GM12891 (cell line): ENCODE results near the gene EXOC1L. TPM values are rescaled to one million over a fixed set of nuclear protein-coding genes. Genes with fewer than 3 reads are reported as not detected.

Source experiments
- DNase-seq: peaks from one replicate; pipeline ENCODE4 v3.0.0; 2011; ENCODE audit warnings: low spot score; ENCODE audit not compliant: insufficient read length
- FAIRE-seq: peaks from 2 replicates; lab custom pipeline; 2011; peaks lifted over from hg19 to GRCh38; lab: Jason Lieb, UNC
- PAX5 ChIP-seq: IDR thresholded peaks from 2 replicates; pipeline ENCODE4 v1.6.1; 2011; ENCODE audit warnings: low read length, moderate library complexity, mild to moderate bottlenecking; ENCODE audit not compliant: insufficient read depth, severe bottlenecking
- POLR2A ChIP-seq: IDR thresholded peaks from 2 replicates; pipeline ENCODE4 v1.6.1; 2011; ENCODE audit warnings: low read depth, low read length, control low read depth
- POLR2AphosphoS5 ChIP-seq: IDR thresholded peaks from 2 replicates; pipeline ENCODE4 v1.6.1; 2011; ENCODE audit warnings: low read depth, low read length, control low read depth
- POU2F2 ChIP-seq: IDR thresholded peaks from 2 replicates; pipeline ENCODE4 v1.6.1; 2011; ENCODE audit warnings: low read depth, mild to moderate bottlenecking, control low read depth, low read length, moderate library complexity
- SPI1 ChIP-seq: IDR thresholded peaks from 2 replicates; pipeline ENCODE4 v1.6.1; 2011; ENCODE audit warnings: low read depth, low read length, control low read depth
- TAF1 ChIP-seq: IDR thresholded peaks from 2 replicates; pipeline ENCODE4 v1.6.1; 2011; ENCODE audit warnings: low read depth, low read length, control low read depth
- polyA plus RNA-seq: library from polyadenylated mRNA; unstranded; fragments of >200 nt; gene quantifications from one replicate; pipeline ENCODE4 v1.2.1, GENCODE V29; 2012; ENCODE audit warnings: low read depth, missing spikeins, inconsistent platforms; ENCODE audit not compliant: missing spikeins

Gene EXOC1L, protein sequence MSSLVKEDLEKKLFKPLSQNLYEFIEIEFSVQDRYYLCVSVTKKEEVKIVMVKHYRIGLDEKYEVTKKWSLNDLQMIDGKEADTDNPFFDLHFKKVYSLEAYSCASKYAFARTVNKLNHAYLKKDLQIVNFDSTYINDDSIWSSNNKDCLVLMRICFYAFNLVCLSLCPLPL
- polyA plus RNA-seq: not detected

DNA sequence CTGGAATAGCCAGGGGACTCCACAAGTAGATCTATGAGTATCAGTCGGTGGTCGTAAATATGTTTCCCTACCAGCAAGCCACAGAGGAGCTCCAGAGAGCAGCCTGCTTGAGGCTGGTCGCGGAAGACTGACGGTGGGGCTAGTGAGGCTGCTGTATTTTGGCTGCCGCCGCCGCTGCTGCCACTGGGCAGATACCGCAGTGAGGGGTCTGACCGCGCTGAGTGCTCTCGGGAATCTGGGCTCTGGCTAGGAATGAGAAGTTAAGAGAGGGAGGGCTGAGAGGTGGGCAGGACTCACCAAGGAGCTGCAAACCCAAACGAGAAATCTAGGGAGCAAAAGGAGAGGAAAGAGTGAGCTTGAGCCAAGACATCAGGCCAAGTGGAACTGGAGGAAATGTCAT is at the start of gene EXOC1L:
Gene EXOC1L, plus strand, starts transcription at position 157 of the 400 bp plus-strand sequence. Its CDS starts 237 bp downstream, at position 394.
- no peak for TF ChIP-seq POLR2AphosphoS5
- TF ChIP-seq POU2F2: no peak
- no peak for TF ChIP-seq TAF1
- TF ChIP-seq POLR2A: no peak
- TF ChIP-seq SPI1: no peak
- TF ChIP-seq PAX5: no peak
- DNase-seq (no peak), FAIRE-seq (no peak)

DNA sequence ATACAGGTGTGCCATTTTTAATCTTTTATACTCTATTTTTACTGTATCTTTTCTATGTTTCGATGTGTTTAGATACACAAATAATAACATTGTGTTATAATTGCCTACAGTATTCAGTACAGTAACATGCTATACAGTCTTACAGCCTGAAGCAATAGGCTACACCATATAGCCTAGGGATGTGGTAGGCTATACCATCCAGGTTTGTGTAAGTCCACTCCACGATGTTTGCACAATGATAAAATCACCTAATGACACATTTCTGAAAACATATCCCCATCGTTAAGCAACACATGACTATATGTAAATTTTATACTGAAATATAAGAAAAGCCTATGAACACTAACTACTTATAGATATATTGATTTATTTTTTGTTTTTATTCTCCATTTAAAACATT is 48.9 kb upstream of the EXOC1L start:
- no peak for TF ChIP-seq PAX5
- TF ChIP-seq POLR2A: no peak
- no peak for TF ChIP-seq TAF1
- TF ChIP-seq SPI1: no peak
- no peak for TF ChIP-seq POU2F2
- no peak for TF ChIP-seq POLR2AphosphoS5
- no peak for FAIRE-seq
- DNase-seq: no peak

DNA sequence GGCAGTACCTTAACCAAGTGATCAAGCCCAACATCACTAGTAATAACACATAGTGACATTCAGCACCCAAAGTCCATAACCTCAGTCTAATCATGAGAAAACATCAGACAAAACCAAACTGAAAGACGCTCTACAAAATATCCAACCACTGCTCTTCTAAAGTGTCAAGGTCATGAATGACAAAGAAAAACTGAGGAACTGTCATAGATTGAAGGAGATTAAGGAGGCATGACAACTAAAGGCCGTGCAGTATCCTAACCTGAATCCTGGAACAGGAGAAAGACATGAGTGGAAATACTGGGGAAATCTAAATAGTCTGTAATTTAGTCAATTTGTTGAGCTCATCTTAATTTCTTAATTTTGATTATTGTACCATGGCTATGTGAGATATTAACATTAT is 38.2 kb upstream of the EXOC1L start:
- FAIRE-seq (no peak), DNase-seq (no peak)
- TF ChIP-seq TAF1 (no peak), POLR2AphosphoS5 (no peak), POLR2A (no peak), SPI1 (no peak), PAX5 (no peak), POU2F2 (no peak)

DNA sequence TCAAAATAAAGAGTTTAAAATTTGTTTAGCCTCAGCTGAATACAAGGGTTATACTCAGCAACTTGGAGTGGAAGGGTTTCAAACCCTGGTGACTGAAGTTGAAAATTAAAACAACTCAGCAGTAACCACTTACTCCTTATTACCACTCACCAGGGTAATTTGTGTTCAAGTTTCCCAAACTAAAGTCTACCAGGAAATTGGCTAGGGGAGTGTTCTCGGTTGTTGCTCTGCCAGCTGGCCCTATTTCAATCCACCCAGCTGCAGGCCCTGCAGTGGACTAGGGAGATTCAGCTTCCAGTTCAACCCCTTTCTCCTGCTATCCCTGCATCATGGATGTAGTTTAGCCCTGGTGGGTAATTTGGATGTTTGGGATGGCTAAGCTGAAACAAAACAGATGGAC is 37.8 kb upstream of the EXOC1L start:
- DNase-seq: no peak
- no peak for FAIRE-seq
- no peak for TF ChIP-seq SPI1

DNA sequence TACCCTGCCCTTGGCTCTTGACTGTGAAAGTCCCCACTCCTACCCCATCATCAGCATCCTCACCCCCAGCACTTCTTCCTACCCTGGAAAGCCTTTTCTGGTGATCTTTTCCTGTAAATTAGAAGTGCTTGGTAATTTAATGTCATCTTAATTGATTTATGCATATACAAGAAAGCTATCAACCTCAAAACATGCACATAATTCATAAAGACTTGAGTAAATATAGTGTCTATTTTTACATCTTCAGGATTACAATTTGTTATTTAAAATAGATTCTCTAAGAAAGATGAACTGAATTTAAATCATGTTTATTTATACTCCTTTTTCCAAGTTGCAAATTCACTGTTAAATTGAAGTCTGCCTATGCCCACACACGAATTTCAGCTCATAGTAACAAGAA is 36.0 kb upstream of the EXOC1L start:
- DNase-seq (no peak), FAIRE-seq (no peak)
- TF ChIP-seq POLR2AphosphoS5: no peak
- no peak for TF ChIP-seq TAF1
- TF ChIP-seq POLR2A: no peak
- no peak for TF ChIP-seq SPI1
- no peak for TF ChIP-seq PAX5
- TF ChIP-seq POU2F2: no peak

DNA sequence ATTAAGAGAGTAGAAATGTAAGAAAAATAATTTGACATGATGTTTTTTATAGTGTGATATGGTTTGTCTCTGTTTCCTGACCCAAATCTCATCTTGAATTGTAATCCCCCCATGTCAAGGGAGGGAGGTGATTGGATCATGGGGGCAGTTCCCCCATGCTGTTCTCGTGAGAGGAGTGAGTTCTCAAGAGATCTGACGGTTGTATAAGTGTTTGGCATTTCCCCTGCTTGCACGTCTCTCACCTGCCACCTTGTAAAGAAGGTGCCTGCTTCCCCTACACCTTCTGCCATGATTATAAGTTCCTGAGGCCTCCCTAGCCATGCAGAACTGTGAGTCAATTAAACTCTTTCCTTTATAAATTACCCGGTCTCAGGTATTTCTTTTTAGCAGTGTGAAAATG is 34.8 kb upstream of the EXOC1L start:
- no peak for TF ChIP-seq PAX5
- no peak for TF ChIP-seq POU2F2
- no peak for TF ChIP-seq POLR2AphosphoS5
- no peak for TF ChIP-seq SPI1
- no peak for TF ChIP-seq POLR2A
- TF ChIP-seq TAF1: no peak
- no peak for DNase-seq
- FAIRE-seq: no peak

DNA sequence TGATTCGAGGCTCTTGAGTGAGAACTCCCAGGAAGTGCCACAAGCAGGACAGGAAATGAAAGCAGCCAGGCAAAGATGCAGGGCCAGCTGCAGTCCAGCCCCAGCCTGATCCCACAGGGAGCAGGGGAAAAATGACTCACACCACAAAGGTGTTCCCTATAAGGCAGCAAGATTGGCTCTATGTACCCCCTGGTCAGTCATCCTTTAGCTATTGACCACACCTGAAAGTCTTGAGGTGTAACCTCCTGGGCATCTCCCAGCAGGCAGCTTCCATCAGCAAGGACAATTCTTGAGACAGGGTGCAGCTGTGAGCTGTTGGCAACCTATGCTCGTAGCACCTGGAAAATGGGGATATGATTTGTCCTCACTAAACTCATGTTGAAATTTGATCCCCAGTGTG is 27.9 kb upstream of the EXOC1L start:
- FAIRE-seq (no peak), DNase-seq (no peak)
- TF ChIP-seq POU2F2: no peak
- TF ChIP-seq POLR2AphosphoS5: no peak

DNA sequence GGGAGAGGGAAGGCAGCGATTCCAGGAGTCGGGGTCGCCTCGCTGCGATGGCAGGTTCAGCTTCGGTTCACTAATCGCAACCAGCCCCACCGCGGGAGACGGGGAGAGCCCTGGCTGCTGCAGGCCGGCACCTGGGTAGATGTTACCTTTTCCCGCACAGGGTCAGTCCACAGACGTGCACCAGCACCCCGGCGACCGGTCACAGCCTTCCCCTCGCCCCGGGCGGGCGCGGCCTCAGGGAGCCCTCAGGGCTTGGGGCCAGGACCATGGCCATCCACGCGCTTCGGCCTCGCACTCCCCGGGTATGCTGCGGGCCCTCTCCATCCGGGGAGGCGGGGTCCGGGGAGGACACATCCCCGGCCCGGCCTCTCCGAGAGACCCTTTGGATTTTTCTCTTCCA is 26.1 kb upstream of the EXOC1L start:
- TF ChIP-seq TAF1 (no peak), POLR2AphosphoS5 (no peak), POLR2A (no peak), PAX5 (no peak), POU2F2 (no peak), SPI1 (no peak)
- FAIRE-seq (no peak), DNase-seq (no peak)

DNA sequence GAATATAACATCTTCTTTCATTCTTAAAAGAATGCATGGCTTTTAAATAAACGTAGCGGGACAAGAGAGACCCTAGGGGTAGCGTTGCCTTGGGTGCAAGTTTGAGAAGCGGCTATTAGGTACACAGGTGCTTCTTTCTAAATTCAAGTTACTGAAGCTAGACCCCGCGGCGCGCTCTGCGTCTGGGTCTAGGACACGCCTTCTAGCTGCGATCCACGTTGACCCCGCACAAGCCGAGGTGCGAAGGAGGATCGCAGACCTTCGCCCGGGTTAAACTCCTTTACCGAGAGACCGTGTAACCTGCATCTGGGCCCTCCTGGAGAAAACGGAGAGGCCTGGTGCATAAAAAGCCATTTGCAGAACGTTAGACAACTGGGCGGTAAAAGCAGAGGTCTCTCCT is 25.5 kb upstream of the EXOC1L start:
- FAIRE-seq: no peak
- TF ChIP-seq SPI1 (no peak), PAX5 (no peak), POLR2A (no peak), TAF1 (no peak), POLR2AphosphoS5 (no peak), POU2F2 (no peak)
- DNase-seq: no peak

DNA sequence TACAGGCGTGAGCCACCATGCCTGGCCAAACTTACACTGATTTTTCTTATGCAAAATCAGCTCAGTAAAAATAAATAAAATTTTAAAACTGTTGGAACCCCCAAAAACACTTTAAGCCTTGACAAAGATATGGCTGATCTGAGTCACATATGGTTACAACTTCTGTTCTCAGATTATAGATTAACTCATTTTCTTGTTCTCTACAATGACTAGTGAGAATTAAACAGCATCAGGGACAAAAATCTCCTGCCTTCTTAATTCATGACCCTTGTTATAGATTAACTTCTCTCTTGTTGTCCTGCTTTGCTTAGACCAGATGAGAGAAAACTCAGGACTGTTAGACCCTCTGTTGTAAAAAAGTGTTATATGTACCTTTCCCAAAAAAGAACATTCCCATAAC is 24.2 kb upstream of the EXOC1L start:
- TF ChIP-seq POU2F2 (no peak), POLR2AphosphoS5 (no peak), PAX5 (no peak), SPI1 (no peak), POLR2A (no peak), TAF1 (no peak)
- DNase-seq (no peak), FAIRE-seq (no peak)
